ENCODE results near the gene AMMECR1L.
"Not testable (repeated sequence)": the region's sequence is repeated elsewhere in the genome, so short reads cannot be mapped to it uniquely, and the experiment has no call there.

AMMECR1L gene

DNA sequence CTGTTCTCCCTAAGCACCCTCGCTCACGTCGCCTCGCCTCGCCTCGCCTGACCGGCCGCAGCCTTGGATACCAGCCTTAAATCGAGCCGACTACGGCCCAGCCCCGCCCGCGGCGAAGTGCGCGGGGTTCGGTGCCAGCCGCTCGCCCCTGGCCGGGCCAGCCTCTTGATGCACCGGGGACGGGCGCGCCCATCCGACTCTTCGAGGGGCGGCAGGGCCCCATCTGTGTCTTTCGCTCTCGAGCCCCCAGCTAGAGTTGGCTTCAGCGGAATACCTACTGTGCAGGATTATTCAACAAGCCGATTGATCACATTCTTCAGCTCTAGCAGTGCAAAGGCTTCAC lies 808 bp upstream of the AMMECR1L start:
- DNase-seq, result not testable (repeated sequence)

DNA sequence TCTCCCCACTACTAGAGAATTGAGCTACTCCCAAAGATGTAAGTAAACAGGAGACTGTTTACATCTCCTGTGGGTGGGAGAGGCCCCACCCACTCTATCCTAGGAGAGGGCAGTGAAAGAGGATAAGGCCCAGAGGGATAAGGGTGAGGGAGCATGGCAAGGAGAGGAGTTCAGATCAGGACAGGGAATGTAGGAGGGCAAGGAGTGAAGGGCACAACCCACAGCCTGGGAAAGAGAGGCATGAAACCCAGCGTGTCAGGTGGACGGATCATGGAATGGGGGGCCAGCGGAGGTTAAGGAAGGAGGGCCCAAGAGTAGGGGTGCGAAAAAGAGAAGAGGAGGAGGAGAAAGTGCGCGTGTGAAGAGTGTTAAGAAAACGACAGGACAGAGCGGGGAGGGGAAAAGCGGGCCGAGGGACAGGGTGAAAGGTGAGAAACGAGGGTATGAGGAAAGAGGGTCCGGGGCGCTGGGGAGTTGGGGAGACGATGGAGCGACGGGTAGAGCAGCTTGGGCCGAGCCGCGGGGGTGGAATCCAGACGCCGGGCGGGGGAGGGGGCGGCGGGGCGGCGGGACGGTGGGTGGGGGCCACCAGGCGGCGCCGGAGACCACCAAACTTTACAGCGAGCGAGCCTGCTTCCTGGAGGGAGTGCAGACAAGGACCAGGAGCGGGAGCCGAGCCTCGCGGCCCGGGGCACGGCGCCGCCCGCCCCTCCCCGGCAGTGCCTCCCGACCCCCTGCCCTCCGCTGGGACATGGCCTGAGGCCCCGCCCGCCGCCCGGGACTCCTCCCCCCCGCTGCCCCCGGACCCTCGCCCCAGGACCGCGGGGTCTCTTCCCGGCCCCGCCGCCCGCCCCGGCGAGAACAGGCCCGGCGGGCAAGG lies 655 bp downstream of the AMMECR1L start:
- peak; percentile 44 to 48 for DNase-seq

DNA sequence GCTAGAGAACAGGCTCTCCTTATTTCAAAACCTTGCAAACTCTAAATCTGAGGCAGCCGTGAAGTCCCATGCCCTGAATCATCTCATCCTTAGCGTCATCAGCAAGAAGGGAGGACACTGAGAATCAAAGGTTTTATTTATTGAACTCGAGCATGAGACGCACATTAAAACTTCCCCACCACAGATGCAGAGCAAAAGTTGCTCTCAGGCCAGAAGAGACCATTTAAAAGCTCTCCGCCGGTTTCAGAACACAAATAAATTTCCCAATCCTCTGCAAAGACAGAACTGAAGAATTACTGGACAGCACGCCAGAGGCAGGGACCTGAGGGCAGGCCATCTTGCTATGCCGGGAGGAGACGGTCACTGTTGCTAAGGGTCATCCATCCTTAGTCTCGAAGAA lies 1.3 kb downstream of the AMMECR1L start:
- DNase-seq, result no peak

DNA sequence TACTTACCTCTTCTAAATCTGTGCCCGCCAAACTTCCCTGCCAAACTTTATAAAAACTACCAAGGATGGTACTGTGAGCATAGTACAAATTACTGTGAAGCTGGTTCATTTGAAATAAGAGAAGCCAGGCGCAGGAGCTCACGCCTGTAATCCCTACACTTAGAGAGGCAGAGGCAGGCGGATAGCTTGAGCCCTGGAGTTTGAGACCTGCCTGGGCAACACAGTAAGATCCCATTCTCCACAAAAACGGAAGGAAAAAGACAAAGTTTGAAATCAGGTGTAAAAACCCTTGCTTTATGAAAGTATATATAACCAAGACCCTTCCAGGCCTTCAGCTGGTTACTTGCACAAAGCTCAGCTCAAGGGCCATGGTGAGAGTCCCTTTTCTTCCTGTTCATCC lies 5.9 kb downstream of the AMMECR1L start:
- no peak for DNase-seq

DNA sequence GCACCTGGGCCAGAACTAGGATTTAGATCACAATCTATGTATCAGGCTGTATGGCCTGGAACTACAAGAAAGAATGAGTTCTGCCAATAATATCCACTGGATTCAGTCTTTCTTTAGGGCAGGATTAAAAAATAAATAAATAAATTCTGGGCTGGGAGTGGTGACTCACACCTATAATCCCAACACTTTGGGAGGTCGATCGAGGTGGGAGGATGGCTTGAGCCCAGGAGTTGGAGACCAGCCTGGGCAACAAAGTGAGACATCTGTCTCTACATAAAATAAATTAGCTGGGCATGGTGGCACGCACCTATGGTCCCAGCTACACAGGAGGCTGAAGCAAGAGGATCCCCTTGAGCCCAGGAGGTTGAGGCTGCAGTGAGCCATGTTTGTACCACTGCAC lies 8.1 kb downstream of the AMMECR1L start:
- DNase-seq, result no peak

DNA sequence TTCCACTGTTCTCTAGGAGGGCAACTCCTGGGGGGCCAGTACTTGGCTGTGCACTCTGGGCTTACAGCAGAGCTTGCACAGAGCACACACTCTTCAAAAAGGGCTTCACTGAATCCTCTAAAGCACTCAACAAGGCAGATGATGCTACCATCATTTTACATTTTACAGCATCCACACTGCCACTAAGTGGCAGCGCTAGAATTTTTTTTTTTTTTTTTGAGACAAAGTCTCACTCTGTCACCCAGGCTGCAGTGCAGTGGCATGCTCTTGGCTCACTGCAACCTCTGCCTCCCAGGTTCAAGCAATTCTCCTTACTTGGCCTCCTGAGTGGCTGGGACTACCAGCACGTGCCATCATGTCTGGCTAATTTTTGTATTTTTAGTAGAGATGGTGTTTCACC lies 8.6 kb downstream of the AMMECR1L start:
- DNase-seq, result no peak

DNA sequence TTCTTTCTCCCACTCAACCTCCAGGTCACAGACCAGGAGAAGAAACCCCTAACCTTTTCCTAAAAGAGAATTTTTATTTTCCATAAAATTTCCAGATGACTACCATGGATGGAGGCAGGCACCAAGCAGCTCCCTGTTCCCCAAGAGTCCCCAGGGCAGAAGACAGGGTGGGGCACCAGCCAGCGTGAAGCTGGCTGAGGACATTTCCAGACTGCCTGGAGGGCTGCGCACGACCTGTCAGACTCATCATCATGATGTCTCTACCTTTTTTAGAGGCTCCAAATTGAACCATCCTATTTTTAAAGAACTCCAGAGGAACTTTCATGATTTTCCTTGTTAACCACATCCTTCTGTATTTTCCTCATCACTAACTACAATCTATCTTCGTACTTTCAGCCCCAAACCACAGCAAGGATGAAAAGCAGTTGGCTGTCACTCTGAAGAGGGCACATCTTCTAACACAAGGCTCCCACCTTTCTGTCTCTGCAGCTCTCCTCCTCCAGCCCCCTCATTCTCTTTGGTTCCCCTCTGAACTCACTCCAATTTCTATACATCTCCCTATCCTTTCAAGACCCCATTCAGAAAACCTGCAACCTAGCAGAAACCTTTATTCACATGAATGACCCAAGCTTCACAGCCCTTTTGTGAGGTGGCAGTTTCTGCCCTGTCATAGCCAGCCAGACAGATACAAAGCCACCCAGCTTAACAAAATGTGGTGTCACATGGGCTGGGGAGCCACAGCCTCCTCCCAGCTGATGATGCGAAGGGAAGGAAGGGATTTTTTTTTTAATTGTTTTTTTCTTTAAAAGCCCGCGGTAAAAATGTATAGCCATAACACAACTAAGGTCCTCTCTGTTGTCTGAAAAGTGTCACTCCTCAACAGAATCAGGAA lies 11.1 kb downstream of the AMMECR1L start:
- DNase-seq, result no peak

DNA sequence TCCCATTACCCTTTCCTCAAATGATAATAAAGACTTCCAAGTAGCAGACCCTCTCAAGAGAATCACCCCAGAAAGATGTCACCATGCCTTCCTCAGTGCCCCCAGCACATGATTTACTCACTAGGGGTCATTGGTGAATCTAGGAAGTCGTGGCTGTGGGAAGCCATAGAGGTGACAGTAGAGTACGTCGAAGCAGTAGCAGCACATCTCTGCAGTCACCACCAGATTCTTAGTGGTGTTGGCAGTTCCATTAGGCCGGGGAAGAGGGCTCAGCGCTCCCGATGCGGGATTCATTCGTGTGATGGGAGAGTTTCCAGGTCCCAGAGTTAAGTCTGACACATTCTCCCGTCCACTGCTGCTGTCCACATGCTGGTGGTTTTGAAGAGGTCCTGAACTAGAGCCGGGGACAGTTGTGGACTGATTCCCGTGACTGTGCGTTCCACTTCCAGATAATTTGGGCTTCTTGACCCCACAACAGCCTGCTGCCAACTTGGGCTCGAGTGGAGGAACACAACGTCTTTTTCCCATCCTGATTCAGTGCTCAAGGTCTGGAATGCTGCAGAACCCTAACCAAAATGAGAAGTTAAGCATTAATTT lies 12.0 kb downstream of the AMMECR1L start:
- DNase-seq, result no peak

DNA sequence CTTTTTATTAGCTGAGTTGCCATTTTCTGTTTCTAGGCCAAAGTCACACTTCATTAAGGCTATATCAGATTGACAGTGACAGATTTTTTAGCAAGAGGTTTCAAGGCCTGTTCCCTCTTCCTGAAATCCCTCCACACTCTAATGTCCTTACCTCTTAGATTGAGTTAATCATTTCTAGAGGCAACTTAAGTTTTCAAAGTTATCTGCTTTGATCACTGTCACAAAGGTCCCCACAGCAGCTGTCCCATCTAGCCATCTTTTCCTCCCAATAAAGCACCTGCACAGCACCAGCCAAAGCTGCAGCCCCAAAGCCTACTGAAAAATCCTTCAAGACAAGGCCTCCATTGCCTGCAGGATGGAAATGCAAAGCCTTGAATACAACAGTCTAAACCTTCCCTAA lies 13.4 kb downstream of the AMMECR1L start:
- DNase-seq, result no peak

DNA sequence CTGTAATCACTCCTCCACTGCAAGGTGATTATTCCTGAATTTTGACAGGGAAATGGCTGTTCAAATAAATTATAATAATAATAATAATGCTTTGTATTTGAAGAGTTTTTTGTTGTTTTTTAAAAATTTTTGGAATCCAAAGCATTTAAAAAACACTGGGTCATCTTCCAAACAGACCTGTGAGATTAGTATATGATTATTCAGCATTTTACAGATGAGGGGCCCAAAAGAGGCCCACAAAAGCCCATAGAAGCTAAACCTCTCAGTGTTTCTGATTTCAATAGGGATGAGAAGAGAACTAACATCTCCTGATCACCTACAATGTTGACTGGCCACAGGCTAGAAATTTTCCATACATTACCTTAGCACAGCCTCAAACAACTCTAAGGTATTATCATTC lies 19.8 kb downstream of the AMMECR1L start:
- DNase-seq, result no peak

DNA sequence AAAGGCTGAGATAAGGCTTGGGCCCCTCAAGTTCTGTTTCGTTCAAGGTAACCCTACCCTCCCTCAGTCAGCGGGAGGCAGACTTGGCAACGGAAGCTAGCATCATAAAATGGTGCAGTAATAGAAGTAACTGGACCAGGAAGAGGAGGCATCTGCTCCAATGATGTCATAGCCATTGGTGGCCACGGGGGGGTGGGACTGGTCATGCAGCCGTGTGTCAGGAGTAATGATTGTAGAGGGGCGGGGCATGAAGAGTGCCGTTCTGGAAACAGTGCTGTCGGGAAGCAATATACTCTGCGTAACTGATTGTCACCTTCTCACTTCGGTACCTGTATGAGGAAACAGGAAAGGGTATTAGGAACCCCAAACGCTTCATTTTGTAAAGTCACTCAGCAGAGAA lies 20.9 kb downstream of the AMMECR1L start:
- DNase-seq, result no peak

DNA sequence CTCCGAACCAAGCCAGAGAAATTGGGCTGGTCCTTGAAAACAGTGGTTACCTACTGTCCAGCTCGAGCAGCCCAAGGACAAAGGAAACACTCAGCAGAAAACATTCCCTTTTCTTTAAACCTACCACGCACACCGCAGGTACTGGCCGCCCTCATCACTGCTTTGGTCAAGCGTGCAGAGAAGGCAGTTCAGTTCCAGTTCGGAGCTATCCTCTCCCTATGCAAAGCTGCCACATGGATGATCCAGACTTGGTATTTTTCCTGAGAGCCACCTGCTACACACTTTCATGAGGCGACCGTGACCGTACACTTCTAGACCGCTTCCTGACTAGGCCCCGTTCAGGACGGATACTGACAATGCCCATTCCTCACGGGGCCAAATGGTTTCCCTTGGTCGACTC lies 23.5 kb downstream of the AMMECR1L start:
- no peak for DNase-seq

DNA sequence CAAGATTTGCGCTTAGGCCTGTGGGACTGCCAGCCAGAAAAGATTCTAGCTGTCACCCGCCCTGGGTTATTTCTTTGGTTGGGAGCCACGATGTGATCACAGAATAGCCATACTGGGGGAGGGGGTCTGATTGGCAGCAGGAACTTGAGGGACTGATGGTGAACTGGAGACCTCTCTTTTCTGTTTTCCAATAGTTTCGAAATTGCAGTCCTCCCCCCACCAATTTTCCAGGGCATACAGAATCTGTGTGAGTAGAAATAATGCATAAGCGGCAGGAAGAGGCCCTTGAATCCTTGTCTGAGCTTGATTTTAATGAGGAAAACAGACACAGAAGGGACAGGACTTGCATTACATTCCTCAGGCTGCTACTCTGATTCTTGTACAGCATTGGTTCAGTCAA lies 25.6 kb downstream of the AMMECR1L start:
- DNase-seq, result no peak

DNA sequence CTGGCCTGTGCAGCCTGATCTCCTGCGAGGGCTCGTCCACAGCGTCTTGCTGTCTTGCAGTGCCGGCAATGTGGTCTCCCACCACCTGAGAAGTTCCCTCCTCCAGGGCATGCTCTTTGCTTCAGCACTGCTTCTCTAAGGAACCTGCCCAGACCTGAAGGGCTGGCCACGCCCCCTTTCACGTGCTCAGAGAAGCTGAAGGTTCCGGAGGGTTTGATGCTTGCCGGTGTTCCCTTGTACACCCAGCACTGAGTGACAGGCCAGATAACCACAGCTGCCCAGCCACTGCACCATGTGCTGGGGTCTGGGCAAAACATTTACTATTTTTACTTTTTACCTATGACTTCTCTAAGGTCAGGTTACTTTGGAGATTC lies 26.1 kb downstream of the AMMECR1L start:
- DNase-seq, result peak; percentile 77 to 78

DNA sequence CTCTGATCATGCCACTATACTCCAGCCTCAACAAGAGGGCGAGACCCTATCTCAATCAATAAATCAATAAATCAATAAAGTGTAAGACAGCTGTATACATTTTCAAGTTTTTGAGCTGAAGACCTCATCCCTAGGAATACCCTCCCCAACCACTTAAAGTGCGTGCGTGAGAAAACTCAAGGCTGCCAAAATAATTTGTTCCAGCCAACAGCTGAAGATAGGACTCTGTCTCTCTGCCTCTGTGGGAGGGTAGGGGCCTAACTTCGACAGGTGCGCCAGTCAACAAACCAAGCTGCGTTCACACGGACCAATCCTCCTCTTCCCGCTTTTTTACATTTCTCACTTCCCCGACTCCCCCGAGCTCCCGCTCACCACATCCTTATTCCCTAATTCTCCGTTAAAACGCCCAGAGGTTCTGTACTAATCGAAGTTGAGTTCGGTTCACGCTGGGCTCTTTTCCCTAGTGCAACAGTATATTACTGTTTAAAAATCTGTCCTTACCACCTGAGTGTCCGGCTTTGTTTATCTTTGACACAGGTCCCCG lies 28.4 kb downstream of the AMMECR1L start:
- DNase-seq, result peak in 1 of 2 donors; percentile 19

DNA sequence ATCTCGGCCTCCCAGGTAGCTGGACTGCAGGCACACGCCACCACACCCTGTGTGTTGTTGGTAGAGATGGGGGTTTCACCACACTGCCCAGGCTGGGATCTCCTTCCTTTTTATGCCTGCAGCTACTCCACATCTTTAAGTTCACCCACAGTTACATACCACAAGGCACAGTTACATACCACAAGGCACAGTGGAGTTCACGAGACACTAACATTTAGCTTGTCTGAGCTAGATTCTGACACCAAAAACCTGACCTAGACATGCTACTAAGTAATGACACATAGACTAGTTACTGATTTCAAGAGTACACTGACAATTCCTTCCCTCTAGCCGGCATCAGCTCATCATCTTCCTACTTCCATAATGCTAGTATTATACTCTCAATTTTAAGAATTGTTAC lies 32.1 kb downstream of the AMMECR1L start:
- no peak for DNase-seq

DNA sequence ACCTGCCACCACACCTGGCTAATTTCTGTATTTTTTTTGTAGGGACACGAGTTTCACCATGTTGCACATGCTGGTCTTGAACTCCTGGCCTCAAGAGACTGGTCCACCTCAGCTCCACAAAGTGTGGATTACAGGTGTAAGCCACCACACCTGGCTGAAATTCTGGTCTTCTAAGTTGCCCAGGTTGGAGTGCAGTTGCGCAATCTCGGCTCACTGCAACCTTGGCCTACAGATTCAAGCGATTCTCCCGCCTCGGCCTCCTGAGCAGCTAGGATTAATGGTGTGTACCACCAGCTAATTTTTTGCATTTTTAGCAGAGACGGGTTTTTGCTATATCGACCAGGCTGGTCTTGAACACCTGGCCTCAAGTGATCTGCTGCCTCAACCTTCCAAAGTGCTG lies 33.4 kb downstream of the AMMECR1L start:
- DNase-seq, result no peak

DNA sequence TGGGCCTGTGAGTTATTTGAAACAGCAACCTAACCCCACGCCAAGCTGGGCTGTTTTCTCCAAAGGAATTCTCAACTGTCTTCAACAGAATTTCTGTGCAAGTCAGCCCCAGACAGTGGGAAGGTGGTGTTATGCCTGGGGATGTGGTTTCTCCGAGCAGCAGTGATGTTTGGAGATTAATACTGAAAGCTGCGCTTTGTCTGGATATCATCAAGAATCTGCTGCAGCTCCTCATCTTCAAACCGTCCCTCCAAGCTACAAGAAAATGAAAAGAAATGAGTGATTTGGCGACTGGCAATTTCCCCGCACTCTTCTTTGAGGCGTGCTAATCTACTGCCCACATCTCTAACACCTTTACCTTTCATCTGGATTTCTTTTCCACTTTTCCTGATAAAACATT lies 37.8 kb downstream of the AMMECR1L start:
- DNase-seq, result no peak

DNA sequence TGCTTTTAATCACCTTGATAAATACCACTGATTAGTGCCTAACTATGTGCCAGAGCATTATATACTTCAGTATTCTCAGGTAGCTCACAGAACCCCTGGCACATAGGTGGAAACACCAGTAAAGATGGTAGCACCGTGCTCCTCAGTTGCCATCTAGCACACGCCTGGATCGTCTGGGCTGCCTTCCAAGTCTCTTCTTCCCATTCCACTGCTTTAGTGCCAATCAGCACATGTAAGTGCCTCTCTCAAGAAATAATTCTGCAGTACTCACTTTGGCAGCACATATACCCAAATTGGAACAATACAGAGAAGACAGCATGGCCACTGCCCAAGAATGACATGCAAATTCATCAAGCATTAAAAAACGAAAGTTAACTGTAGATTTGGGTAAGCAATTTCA lies 40.8 kb downstream of the AMMECR1L start:
- DNase-seq, result no peak

DNA sequence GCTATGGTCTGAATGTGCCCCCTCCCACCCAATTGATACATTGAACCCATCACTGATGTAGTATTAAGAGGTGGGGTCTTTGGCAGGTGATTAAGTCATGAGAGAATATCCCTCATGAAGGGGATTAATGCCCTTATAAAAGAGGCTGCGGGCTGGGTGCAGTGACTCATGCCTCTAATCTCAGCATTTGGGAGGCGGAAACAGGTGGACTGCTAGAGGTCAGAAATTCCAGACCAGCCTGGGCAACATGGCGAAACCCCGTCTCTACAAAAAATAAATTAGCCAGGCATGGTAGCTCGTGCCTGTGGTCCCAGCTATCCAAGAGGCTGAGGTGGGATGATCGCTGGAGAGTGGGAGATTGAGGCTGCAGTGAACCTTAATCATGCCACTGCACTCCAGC lies 42.1 kb downstream of the AMMECR1L start:
- no peak for DNase-seq

DNA sequence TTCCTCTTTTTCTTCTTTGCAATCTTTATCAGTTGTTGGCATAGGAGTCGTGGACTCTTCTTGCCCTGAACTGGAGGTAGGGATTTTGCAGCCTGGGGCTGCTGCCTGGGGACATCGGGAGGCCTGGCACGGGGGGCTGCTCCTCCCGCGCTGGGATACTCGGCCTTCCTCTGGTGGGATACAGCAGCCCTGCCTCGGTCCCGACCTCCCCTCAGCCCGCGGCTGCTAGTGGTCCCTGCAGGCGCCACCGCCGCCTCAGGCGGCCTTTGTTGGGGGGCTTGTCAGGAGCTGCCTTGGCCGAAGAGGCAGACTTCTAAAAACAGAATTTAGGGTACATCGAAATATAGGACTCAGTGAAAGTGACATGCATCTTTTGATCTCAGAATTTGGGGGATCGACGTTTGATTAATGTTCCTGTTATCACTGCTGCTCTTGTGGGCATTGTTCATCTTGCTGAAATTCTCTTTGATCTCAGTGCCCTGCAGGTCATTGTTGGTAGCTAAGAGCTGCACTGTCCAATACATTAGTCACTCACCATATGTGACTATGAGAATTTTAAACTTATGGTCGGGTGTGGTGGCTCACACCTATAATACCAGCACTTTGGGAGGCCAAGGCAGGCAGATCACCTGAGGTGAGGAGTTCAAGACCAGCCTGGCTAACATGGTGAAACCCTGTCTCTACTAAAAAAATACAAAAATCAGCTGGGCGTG lies 44.1 kb downstream of the AMMECR1L start:
- DNase-seq, result no peak

DNA sequence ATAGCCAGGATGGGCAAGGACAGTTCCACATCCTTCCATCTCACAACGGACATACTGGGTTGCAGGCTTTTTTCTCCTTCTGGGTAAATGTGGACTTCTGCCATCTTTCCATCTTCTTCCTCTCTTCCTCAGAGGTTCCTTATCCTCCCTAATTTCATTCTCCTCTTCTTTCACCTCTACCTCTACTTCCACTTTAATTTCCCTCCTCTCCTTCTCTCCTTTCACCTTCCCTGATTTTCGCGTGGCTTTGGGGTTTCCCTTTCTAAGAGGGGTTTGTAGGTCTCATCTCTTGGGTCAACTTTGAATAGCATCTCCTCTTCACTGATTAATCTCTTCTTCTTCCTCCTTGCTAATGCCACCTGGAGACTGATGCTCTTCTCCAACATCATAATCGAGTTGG lies 44.9 kb downstream of the AMMECR1L start:
- DNase-seq, result no peak

DNA sequence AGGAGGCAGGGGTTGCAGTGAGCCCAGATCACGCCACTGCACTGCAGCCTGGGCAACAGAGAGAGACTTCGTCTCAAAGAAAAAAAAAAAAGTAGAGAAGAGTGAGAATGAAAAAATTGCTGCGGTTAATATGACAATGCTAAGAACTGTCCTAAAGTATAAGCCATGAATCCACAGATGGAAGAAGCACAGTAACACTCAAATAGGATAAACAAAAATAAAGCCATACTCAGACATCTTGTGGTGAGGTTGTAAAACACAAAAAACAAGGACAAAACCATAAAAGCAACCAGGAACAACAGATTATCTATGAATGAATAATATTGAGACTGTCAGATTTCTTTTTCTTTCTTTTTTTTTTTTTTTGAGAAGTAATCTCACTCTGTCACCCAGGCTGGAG lies 50.8 kb downstream of the AMMECR1L start:
- no peak for DNase-seq
